ENCODE data around the gene SCYGR8.

The SCYGR8 gene

GRCh38 chr2:227783404-227784138, 37.9 kb downstream of the SCYGR8 start:
- H3K79me2 ChIP-seq (ENCODE audit: insufficient read depth, low read depth) = no peaks in the 10 kb centered on the region
- H3K9ac ChIP-seq = no peak overlapping the region
- H4K20me1 ChIP-seq (ENCODE audit: insufficient read depth) = no peaks in the 10 kb centered on the region
- H3K4me3 ChIP-seq (IDR thresholded peaks at IDR 0.05; ENCODE audit: insufficient read depth, low read depth, low read length) = no peak overlapping the region
- no peaks in the 10 kb centered on the region for H3K27me3 ChIP-seq (ENCODE audit: insufficient read depth, low read depth)
- H3K27ac ChIP-seq = peak overlapping the region; percentile 30; the same call in 1 of the 2 replicates
- H3K4me1 ChIP-seq (ENCODE audit: low read depth, poor library complexity, severe bottlenecking) = peaks cover 20% of the 10 kb centered on the region
- no peak for TF ChIP-seq CTCF (conservative IDR thresholded peaks at IDR 0.05; ENCODE audit: low read depth, low read length)
- H3K4me2 ChIP-seq = peak overlapping the region; percentile 81
- H2AFZ ChIP-seq (ENCODE audit: low read depth) = peak overlapping the region; percentile 26
- no peaks in the 10 kb centered on the region for H3K36me3 ChIP-seq (ENCODE audit: insufficient read depth)

GRCh38 chr2:227785293-227785692, 39.6 kb downstream of the SCYGR8 start:
- H4K20me1 ChIP-seq (ENCODE audit: insufficient read depth) = no peaks in the 10 kb centered on the region
- H3K4me3 ChIP-seq (IDR thresholded peaks at IDR 0.05; ENCODE audit: insufficient read depth, low read depth, low read length) = no peak overlapping the region
- H3K79me2 ChIP-seq (ENCODE audit: insufficient read depth, low read depth) = no peaks in the 10 kb centered on the region
- H2AFZ ChIP-seq (ENCODE audit: low read depth) = no peak overlapping the region
- peaks cover 20% of the 10 kb centered on the region for H3K4me1 ChIP-seq (ENCODE audit: low read depth, poor library complexity, severe bottlenecking)
- TF ChIP-seq CTCF (conservative IDR thresholded peaks at IDR 0.05; ENCODE audit: low read depth, low read length) = no peak
- no peaks in the 10 kb centered on the region for H3K27me3 ChIP-seq (ENCODE audit: insufficient read depth, low read depth)
- H3K9ac ChIP-seq = no peak overlapping the region
- no peaks in the 10 kb centered on the region for H3K36me3 ChIP-seq (ENCODE audit: insufficient read depth)
- H3K4me2 ChIP-seq = no peak overlapping the region
- no peak overlapping the region for H3K27ac ChIP-seq

GRCh38 chr2:227788561-227789018, 42.9 kb downstream of the SCYGR8 start:
- Histone ChIP-seq H3K4me2 (no peak overlapping the region), H3K79me2 (ENCODE audit: insufficient read depth, low read depth) (no peaks in the 10 kb centered on the region), H3K36me3 (ENCODE audit: insufficient read depth) (no peaks in the 10 kb centered on the region), H2AFZ (ENCODE audit: low read depth) (no peak overlapping the region), H4K20me1 (ENCODE audit: insufficient read depth) (no peaks in the 10 kb centered on the region), H3K27ac (no peak overlapping the region), H3K27me3 (ENCODE audit: insufficient read depth, low read depth) (no peaks in the 10 kb centered on the region), H3K4me3 (IDR thresholded peaks at IDR 0.05; ENCODE audit: insufficient read depth, low read depth, low read length) (no peak overlapping the region), H3K4me1 (ENCODE audit: low read depth, poor library complexity, severe bottlenecking) (peaks cover 7% of the 10 kb centered on the region), H3K9ac (no peak overlapping the region)
- no peak for TF ChIP-seq CTCF (conservative IDR thresholded peaks at IDR 0.05; ENCODE audit: low read depth, low read length)

GRCh38 chr2:227789803-227790202, 44.1 kb downstream of the SCYGR8 start:
- Histone ChIP-seq H3K27ac (no peak overlapping the region), H2AFZ (ENCODE audit: low read depth) (no peak overlapping the region), H3K4me2 (no peak overlapping the region), H3K4me3 (IDR thresholded peaks at IDR 0.05; ENCODE audit: insufficient read depth, low read depth, low read length) (no peak overlapping the region), H4K20me1 (ENCODE audit: insufficient read depth) (no peaks in the 10 kb centered on the region), H3K4me1 (ENCODE audit: low read depth, poor library complexity, severe bottlenecking) (no peaks in the 10 kb centered on the region), H3K9ac (no peak overlapping the region), H3K79me2 (ENCODE audit: insufficient read depth, low read depth) (no peaks in the 10 kb centered on the region), H3K27me3 (ENCODE audit: insufficient read depth, low read depth) (no peaks in the 10 kb centered on the region), H3K36me3 (ENCODE audit: insufficient read depth) (no peaks in the 10 kb centered on the region)
- no peak for TF ChIP-seq CTCF (conservative IDR thresholded peaks at IDR 0.05; ENCODE audit: low read depth, low read length)

Data from KMS-11 (cell line).